Stimulated activated CD4-positive, alpha-beta T cell treated with anti-CD3 and anti-CD28 coated beads, Interleukin-1b, Interleukin-23, amount 100 ng/mL, for 48 hours (primary cell): ENCODE results near the gene GRK6.

Experiments used
- DNase-seq: peaks from one replicate; pipeline ENCODE4 v3.0.0-alpha.2; 2020

GRK6 gene

DNA sequence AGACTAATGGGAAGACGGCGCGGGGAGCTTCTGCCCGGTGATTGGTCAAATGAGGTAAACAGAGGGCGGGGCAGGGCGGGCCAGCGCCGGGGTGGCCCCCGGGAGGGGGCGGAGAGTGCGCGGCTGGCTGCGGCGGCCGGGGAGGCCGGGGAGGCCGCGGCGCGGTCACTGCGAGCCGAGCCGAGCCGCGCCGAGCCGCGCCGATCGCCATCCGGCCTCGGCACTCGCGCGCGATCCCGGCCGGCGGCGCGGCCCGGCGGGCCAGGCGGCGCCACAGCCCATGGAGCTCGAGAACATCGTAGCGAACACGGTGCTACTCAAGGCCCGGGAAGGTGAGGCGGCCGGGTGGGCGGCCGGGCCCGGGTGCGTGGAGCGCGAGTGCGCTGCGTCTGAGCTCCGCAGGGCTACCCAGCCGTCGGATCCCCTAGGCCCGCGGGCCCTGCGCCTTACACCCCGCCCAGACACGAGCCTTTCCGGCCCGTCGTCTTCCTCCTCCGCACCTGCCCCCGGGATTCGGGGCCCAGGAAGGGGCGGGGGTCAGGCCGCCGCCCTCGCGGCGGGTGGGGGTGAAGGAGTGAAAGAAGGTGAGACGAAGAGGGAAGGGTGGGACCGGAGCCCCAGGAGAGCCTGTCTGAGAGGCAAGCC lies at the start of gene GRK6:
Gene GRK6, plus strand, starts transcription at position 111 of the 645 bp plus-strand sequence. Its CDS starts 170 bp downstream, at position 281.
- DNase-seq, result peak; percentile 71

DNA sequence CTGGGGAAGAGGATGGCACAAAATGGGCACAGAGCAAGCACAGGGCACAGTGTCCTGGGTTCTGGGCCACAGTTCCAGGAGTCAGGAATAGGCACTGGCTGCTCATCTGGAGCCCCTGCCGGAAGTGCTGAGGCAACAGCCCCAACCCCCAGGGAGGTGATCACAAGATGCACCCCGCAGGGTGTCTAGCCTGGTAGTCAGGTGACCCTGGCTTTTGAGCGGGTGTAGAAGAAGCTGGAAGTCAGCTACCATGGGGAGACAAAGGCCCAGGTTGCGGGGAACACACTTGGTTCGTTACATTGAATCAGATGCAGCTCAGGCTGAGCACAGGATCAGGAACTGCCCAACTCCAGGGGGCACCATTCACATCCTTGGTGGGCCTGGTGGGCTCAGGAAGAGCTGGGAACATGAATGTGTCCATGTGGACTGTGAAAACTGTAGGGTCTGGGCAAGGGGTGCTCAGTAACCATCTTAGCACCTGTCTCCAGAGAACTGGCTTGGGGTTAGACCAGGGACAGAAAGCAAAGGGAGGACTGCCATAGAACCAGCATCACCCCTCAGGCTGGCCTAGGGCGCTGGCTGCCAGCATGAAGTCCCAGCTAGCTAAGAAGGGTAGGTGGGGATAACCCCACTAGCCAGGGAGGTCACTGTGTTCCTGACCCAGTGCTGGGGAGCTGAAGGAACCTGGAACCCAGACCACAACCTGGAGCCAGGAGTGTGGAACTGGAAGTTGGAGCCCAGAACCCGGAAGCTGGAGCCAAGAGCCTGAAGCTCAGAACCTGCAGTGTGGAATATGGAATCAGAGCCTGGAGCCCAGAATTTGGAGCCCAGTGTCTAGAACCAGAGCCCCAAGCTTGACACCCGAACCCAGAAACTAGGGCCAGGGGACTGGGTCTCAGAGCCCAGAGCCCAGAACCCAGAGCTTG lies 48.4 kb upstream of the GRK6 start:
- DNase-seq, result no peak

DNA sequence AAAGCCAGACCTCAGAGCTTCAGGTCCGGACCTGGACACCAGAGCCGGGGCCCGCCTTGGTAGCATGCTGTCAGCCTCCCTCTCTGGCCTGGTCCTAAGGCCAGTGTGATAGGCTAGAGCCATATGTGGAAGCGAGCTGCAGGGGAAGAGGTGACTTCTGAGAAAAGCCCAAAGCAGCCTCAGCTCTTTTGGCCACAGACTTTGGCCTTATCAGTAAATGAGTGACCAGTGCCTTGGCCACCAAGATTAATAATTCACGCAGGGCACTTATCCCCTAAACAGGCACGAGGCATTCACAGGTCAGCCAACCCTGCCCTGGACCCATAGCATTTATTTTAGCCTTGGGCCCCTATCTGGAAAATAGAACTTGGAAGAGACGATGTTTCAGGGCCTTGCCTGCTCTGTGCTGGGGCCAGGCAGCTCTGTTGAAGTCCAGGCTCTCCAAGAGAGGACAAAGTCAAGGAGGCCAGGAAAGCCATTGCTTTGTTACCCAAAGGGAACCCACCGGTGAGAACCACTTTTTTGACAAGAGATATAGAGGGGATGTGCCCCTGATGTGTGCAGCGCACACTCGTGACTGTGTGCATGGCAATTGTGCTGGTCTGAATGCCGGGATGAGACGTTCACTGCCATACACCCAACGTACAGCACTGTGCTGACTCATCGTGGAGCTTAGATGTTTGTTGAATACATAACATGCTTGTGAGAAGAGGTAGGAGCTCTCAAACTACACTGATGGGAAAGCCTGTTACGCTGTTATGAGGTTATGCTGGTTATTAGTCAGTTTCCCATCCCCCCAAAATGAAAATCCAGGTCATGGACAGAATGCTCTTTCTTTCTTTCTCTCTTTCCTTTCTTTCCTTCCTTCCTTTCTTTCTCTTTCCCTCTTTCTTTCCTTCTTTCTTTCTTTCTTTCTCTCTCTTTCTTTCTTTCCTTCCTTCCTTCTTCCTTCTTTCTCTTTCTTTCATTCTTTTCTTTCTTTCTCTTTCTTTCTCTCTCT lies 47.3 kb upstream of the GRK6 start:
- peak; percentile 61 for DNase-seq

DNA sequence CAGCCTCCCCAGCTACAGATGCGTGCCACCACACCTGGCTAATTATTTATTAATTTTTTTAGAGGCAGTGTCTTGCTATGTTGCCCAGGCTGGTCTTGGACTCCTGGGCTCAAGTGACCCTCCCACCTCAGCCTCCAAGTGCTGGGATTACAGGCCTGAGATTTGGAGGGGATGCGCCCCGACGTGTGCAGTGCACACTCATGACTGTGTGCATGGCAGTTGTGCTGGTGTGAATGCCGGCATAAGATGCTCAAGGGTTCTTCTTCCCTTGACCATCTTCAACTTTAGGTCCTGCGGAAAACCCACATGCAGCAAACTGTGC lies 45.7 kb upstream of the GRK6 start:
- DNase-seq, result no peak

DNA sequence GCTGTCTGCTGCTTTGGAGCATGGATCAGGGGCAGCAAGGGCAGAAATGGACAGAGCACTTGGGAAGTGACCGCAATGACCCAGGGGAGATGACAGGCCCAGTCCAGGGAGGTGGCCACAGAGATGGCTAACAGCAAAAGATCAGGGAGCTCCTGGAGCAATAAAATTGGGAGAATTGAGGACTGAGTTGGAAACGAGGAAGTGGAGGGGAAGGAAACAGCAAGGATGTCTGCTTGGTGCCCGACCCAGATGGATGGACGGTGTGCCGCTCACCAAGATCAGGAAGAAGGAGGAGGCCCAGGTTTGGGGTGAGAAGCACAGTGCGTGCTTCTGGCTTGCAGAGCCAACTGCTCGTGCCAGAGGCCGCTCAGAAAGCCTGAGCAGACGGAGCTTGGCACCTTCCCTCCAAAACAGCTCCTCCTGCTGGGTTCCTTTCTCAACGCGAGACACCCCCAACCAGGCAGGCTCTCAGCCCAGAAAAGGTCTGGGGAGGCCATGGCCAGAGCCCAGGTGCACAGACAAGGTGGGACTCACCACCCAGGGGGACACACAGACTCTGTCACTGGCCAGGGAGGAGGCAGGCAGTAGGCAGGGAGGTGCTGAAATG lies 44.0 kb upstream of the GRK6 start:
- peak; percentile 42 for DNase-seq

DNA sequence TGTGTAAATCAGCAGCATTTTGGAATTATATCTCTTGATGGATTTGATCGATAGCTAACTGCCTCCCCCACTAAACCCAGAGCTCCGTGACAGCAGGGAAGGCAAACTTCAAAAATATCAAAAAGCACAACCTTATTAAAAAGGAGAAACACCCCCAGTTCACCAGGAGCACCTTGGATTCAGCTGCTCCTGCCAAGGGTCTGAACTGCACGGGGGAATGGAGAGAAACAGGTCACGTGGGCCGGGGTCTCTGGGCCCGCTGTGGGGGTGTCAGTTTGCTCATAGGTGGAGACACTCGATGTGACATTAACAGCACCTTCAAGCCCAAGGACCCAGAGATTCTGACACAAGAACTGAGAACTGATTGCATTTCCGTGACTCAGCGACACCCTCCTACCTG lies 43.3 kb upstream of the GRK6 start:
- DNase-seq, result no peak

DNA sequence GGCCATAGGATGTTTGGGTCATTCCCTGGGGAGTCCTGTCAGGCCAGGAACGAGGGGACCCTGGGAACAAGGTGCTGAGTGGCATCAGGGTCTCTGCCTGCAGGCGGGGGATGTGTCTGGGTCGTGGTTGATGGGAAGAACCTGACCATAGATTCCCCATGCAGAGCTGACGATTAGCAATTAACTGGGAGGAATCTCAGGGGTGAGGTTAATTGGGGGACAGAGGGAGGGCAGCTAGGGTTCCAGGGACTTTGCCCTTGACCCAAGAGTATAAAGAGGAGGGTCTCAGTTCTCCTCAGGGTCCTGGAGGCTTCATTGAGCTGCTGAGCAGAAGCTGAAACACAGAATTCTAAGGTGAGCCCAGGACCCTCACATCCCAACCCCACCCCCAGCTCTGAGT lies 42.3 kb upstream of the GRK6 start, which contains the start of gene SLC34A1:
Gene SLC34A1, plus strand, starts transcription at position 301 of the 400 bp plus-strand sequence. CDS start 1,308 bp downstream, outside the sequence.
- DNase-seq, result no peak

DNA sequence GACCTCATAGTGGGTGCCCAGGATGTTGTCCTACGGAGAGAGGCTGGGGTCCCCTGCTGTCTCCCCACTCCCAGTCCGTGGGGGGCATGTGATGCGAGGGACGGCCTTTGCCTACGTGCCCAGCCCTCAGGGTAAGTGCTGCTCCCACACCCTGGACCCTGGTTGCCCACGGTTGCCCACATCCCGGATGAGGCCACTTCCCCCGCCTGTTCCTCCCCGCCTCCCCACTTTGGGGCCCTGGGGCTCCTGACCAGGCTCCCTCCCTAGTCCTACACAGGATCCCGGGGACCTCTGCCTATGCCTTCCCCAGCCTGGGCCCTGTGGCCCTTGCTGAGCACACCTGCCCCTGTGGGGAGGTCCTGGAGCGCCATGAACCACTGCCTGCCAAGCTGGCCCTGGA lies 40.8 kb upstream of the GRK6 start:
- no peak for DNase-seq

DNA sequence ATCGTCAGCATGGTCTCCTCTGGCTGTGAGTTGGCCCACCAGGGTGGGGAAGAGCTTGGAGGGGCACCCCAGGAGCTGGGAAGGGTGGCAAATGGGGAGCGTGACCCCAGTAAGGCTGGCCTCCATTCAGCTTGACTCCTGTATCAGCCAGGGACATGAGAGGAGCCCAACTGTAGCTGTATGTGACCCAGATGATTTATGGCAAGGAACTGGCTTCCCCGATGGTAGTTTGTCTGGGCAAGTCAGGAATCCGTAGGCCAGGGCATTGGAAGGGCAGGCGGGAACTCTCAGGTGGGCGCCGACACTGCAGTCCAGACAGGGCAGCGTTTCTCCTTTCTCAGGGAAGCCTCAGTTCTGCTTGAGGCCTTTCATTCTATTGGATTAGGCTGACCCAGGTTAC lies 39.9 kb upstream of the GRK6 start:
- no peak for DNase-seq

DNA sequence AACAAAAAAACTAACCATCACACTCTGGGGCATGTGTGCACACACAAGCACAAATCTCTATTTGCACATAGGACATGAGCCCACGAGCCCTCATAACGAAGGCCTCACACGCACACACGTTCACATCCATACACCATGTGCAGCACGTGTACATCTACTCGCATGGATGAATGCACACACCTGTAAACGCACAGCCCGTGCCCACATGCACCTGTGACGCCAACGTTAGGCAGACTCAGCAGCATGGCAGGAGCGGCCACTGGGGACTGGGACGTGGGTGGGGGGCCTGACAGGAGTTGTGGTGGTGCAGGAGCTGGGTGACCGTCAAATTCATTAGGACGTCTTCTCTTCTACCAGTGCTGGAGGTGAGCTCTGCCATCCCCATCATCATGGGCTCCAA lies 39.1 kb upstream of the GRK6 start:
- no peak for DNase-seq

DNA sequence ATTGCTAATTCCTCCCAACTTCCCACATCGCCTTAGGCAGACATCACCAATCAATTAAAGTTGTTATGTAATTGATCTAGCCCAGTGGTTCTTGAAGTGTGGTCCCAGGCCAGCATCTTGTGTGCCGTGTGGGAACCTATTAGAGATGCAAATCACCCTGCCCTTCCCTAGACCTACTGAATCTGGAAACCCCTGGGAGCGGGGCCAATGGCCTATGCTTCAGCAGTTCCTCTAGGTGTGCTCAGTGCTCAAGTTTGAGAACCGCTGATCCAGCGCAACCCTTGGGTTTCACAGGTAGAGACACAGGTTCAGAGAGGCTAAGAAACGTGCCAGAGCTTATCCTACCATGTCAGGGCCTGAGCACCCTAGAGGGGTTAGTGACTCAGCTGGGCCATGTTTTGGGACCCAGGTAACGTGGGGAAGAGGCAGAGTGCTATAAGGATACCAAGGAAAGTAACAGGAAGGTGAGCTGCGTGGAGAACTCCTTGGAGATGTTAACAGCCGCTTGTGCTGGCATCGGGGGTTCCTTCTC lies 37.9 kb upstream of the GRK6 start:
- DNase-seq, result no peak

DNA sequence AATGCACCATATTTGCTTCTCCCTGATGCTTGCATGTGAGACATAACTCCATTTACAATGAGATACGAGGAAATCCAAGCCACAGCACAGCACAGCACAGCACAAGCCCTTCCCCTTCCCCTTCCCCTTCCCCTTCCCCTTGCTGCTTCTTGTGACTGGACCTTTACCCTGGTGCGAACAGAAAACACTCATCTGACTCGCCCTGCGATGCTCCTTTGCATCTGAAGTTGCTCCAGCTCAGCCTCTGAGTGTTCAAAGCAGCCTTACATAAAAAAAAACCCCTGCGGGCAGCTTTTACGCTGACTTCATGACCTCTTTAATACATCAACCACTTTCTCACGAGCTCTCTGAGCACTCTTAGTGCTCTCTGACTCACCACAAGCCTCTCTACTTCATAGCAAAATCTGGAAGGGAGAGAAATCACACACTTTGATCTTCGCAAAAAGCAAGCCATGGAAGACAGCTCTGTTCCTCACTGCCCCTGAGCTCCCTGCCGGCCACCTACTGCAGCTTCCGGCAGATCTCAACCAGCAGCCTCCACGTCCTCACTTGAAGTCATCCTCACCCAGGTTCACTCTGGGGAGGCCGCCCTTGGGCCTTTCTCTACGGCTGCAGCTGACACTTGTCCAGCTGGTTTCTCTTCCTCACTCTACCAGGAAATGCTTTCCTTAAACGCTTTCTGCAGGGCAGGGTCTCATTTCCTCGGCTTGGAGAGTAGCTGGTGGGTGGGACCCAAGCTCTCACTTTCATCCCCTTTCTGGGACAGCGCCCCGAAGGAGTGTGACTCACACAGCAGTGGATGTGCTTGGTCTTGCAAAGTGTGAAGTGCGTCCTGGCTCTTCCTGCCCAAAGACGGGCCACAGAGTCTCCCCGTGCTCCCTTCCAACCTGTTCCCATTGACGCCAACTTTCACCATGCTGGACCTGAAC lies 37.0 kb upstream of the GRK6 start:
- peak; percentile 71 for DNase-seq

DNA sequence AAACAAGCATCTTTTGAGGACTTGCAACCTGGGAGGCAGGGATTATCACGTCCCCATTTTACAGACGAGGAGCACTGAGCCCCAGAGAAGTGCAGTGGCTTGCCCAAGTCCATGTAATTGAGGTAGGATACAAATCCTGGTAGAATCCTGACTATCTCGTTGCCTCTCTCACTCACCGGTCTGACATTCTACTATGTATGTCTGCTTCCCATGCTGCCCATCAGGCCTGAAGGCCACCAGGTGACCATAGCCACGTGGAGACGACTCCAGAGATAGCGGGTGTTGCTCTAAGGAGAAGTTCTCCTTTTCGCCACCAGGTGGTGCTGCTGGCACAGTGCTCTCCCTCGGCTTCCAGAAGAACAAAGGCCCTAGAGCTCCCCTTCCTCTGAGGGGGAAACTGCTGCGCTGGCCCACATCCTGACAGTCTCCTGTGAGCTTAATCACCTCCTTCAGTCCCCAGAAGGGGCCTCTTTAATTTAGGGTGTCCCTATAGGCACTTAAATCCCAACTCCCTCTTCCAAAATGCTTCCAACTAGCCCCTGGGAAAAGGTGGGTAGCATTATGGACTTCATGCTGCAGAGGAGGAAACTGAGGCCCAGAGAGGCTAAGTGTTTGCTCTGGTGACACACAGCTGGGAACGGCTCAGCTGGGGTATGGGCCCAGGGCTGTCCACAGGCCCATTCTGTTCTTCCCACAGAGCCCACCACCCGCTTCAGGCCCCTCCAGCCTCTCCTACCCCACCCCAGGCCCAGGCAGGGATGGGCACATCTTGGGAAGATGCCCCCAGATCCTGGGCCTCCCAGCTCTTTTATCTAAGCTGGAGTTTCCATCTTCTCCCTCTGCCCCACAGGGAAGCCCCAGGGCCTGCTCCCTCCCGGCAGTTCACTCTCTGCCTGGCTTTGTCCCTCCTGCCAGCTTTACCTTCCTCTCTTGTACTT lies 35.8 kb upstream of the GRK6 start:
- DNase-seq, result peak; percentile 90

DNA sequence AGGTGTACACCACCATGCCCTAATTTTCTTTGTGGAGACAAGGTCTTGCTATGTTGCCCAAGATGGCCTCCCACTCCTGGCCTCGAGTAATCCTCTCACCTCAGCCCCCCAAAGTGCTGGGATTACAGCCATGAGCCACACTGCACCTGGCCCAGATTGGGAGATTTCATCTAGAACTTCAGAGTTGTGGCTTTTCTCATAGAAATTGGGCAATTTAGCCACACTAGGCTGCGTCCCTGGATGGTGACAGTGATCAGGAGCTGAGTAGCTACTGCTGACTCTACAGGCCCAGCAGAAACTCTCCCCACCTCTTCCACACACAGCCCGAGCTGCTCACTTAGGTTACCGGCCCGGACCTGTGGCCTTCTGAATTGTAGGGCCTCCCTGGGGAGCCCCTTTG lies 33.7 kb upstream of the GRK6 start:
- DNase-seq, result no peak

DNA sequence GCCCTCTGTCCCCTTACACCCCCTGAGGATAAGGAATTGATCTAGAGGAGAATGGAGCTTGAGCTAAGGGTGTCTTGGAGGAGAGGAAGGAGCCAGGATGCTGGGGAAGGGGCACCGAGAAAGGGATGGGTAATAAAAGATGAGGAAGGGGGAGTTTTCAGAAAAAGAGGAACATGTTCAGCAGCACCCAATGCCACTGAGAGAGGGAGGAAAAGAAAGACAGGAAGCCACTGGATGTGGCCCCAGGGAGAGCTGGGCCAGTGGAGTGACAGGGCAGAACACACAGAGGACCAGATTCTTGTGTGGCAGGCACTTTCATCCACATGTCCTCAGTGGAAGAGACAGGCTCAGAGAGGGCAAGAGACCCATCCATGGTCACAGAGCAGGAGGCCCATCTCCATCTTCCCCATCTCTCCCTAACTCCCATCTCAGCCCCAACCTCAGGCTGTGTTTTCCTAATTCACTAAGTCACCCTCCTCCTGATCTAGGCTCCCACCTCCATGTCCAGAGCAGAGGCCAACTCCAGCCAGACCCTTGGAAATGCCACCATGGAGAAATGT lies 33.2 kb upstream of the GRK6 start:
- no peak for DNase-seq

DNA sequence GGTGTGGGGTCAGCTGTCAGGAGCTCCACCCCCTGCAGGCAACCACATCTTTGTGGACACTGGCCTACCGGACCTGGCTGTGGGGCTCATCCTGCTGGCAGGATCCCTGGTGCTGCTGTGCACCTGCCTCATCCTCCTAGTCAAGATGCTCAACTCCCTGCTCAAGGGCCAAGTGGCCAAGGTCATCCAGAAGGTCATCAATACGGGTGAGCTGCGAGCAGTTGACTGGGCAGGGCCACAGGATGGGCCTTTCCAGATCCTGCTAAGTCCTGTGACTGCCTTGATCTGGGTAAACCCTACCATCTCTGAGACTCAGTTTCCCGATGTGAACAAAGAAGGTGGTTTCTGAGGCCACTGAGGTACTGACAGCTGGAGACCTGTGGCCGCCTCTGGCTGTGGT lies 32.5 kb upstream of the GRK6 start:
- DNase-seq, result no peak

DNA sequence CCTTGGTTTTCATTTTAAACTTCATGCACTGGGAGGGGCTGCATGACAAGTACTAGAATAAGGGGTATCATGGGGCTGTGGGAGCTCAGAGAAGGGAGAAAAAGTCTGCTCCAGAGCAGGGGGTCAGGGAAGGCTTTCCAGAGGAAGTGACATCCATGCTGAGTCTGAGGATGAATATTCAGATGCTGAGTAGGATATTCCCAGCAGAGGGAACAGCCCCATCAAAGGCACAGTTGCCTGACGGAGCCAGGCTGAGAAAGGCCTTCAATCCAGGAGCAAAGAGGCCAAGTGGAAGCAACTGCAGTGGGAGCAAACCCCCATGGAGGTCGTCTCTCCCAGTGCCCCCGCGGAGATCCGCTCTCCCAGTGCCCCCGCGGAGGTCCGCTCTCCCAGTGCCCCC lies 30.4 kb upstream of the GRK6 start:
- no peak for DNase-seq

DNA sequence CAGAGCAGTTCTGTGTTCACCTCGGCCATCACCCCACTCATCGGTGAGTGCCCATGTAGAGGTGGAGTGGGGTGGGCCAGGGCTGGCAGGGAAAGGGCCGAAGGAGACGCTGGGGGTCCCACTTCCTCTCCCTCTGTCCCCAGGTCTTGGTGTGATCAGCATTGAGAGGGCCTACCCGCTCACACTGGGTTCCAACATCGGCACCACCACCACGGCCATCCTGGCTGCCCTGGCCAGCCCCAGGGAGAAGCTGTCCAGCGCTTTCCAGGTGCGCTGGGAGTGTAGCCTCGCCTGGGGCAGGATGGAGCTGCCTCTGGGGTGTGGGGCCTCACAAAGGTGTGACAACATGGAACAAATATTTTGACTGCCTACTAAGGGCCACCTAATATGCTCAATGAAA lies 29.7 kb upstream of the GRK6 start:
- no peak for DNase-seq

DNA sequence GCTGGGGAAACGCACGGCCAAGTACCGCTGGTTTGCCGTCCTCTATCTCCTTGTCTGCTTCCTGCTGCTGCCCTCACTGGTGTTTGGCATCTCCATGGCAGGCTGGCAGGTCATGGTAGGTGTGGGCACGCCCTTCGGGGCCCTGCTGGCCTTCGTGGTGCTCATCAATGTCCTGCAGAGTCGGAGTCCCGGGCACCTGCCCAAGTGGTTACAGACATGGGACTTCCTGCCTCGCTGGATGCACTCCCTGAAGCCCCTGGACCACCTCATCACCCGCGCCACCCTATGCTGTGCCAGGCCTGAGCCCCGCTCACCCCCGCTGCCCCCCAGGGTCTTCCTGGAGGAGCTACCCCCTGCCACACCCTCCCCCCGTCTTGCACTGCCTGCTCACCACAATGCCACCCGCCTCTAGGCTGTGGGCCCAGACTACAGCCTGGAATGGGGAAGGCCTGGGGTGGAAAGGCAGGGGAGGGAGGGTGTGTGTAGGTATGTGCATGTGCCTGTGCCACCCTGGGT lies 28.5 kb upstream of the GRK6 start:
- DNase-seq, result no peak
